SJSA1 (cell line): ENCODE results near the gene SPINDOC. TPM values are rescaled to one million over a fixed set of nuclear protein-coding genes. Genes with fewer than 3 reads are reported as not detected.
"Not testable (repeated sequence)": the region's sequence is repeated elsewhere in the genome, so short reads cannot be mapped to it uniquely, and the experiment has no call there.

Source experiments
- DNase-seq, 2 experiments: peaks; one replicate each; pipeline ENCODE4 v3.0.0-alpha.2; 2015 to 2020; ENCODE audit warnings: low spot score in 2 of 2, low read depth in 1 of 2
- H3K27ac ChIP-seq: fragments of 250-450 bp; sonication (Bioruptor Pico); 2 replicates; pipeline ENCODE4 v1.5.1; 2020; ENCODE audit warnings: mild to moderate bottlenecking, moderate library complexity
- H3K27me3 ChIP-seq: fragments of 250-450 bp; sonication (Bioruptor Pico); replicated peaks from 2 replicates; pipeline ENCODE4 v1.5.1; 2020; ENCODE audit warnings: mild to moderate bottlenecking, moderate library complexity
- H3K36me3 ChIP-seq: fragments of 250-450 bp; sonication (Bioruptor Pico); 2 replicates; pipeline ENCODE4 v1.5.1; 2020; ENCODE audit warnings: mild to moderate bottlenecking
- H3K4me1 ChIP-seq: fragments of 250-450 bp; sonication (Bioruptor Pico); replicated peaks from 2 replicates; pipeline ENCODE4 v1.6.1; 2021; ENCODE audit warnings: mild to moderate bottlenecking
- H3K4me3 ChIP-seq: fragments of 250-450 bp; sonication (Bioruptor Pico); 2 replicates; pipeline ENCODE4 v1.5.1; 2020; ENCODE audit warnings: mild to moderate bottlenecking
- H3K9me3 ChIP-seq: fragments of 250-450 bp; sonication (Bioruptor Pico); replicated peaks from 2 replicates; pipeline ENCODE4 v1.5.1; 2020; ENCODE audit warnings: mild to moderate bottlenecking
- total RNA-seq: library from RNA; depleted of rRNA; stranded (reverse); fragments of >200 nt; shearing (Covaris generic); gene quantifications from 2 replicates; pipeline ENCODE4 v1.2.3, GENCODE V29; 2014

The SPINDOC gene
- total RNA-seq, 1 experiment from 2014 or later, result 89.3 TPM

DNA sequence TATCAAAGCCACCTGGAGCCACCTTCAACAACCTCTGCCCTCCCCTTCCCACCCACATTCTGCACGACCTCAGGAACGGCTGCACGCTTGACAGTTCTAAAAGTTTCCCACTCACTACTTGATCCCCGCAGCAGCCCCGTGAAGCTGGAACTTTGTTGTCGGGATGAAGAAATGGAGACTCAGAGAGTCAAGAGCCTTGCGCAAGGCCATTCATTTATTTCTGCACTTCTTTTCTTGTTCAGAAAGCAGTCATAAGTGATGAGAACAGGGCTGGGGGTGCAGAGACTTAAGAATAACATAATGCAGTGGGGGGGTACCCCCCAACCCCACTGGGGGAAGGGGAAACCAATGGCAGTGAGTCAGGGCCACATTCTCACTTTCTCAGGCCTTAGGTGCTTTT, 42.5 kb upstream of the SPINDOC start:
- Histone ChIP-seq H3K36me3 (peaks cover 18% of the 10 kb centered on the region), H3K27me3 (no peaks in the 10 kb centered on the region), H3K27ac (no peak overlapping the region), H3K4me3 (no peak overlapping the region), H3K9me3 (peaks cover 10% of the 10 kb centered on the region), H3K4me1 (peaks cover 20% of the 10 kb centered on the region)
- DNase-seq, result no peak

DNA sequence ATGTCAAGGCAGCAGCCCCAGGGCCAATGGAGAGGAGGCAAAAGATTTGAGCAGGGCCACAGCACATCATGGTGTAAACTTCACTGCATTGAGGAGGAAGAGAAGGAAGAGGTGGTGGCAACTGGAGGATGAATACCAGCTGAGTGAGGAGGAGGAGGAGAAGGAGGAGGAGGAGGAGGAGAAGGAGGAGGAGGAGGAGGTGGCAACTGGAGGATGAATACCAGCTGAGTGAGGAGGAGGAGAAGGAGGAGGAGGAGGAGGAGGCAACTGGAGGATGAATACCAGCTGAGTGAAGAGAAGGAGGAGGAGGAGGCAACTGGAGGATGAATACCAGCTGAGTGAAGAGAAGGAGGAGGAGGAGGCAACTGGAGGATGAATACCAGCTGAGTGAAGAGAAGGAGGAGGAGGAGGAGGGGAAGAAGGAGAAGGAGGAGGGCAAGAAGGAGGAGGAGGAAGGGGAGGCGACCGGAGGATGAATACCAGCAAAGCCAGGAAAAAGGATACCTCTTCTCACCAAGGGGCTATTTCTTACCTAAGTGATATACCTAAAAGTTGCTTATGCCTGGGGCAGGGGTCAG, 41.4 kb upstream of the SPINDOC start:
- not testable (repeated sequence) for DNase-seq, H3K27ac ChIP-seq, H3K9me3 ChIP-seq, H3K27me3 ChIP-seq, H3K4me3 ChIP-seq
- H3K36me3 ChIP-seq, result peaks cover 13% of the 10 kb centered on the region
- peaks cover 18% of the 10 kb centered on the region for H3K4me1 ChIP-seq

DNA sequence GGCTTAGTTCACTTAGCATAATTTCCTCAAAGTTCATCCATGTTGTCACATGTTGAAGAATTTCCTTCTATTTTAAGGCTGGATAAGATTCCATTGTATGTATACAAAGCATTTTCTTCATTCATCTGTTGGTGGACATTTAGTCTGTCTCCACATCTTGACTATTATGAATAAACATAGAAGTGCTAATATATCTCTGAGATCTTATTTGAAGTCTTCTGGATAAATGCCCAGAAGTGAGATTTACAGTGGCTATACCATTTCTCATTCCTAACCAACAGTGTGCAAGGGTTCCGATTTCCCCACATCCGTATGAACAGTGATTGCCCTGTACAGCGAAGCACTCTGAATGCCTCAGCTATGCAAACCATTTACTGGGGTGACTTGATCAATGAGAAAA, 38.1 kb upstream of the SPINDOC start:
- Histone ChIP-seq H3K36me3 (no peaks in the 10 kb centered on the region), H3K4me3 (no peak overlapping the region), H3K27me3 (no peaks in the 10 kb centered on the region), H3K4me1 (peaks cover 13% of the 10 kb centered on the region), H3K9me3 (no peaks in the 10 kb centered on the region), H3K27ac (no peak overlapping the region)
- DNase-seq, result no peak

GRCh38 chr11:63779039-63779438, 34.2 kb upstream of the SPINDOC start:
- Histone ChIP-seq H3K4me1 (peaks cover 13% of the 10 kb centered on the region), H3K4me3 (no peak overlapping the region), H3K27me3 (no peaks in the 10 kb centered on the region), H3K36me3 (no peaks in the 10 kb centered on the region), H3K27ac (no peak overlapping the region), H3K9me3 (no peaks in the 10 kb centered on the region)
- DNase-seq, result peak in 1 of 2 experiments; percentile 63

- Histone ChIP-seq H3K4me3 (no peak overlapping the region), H3K4me1 (peaks cover 13% of the 10 kb centered on the region), H3K9me3 (no peaks in the 10 kb centered on the region), H3K36me3 (no peaks in the 10 kb centered on the region), H3K27ac (no peak overlapping the region), H3K27me3 (no peaks in the 10 kb centered on the region)
- DNase-seq, result no peak
Observed at GRCh38 chr11:63782749-63783148, 30.5 kb upstream of the SPINDOC start.

GRCh38 chr11:63783925-63784592, 29.2 kb upstream of the SPINDOC start:
- DNase-seq, result no peak
- H3K27me3 ChIP-seq, result no peaks in the 10 kb centered on the region
- no peak overlapping the region for H3K4me3 ChIP-seq
- H3K9me3 ChIP-seq, result no peaks in the 10 kb centered on the region
- H3K4me1 ChIP-seq, result peaks cover 6% of the 10 kb centered on the region
- no peak overlapping the region for H3K27ac ChIP-seq
- no peaks in the 10 kb centered on the region for H3K36me3 ChIP-seq

GRCh38 chr11:63785823-63786222, 27.4 kb upstream of the SPINDOC start:
- Histone ChIP-seq H3K36me3 (no peaks in the 10 kb centered on the region), H3K27me3 (no peaks in the 10 kb centered on the region), H3K27ac (no peak overlapping the region), H3K9me3 (peaks cover 2% of the 10 kb centered on the region), H3K4me3 (no peak overlapping the region), H3K4me1 (no peaks in the 10 kb centered on the region)
- DNase-seq, result no peak

DNA sequence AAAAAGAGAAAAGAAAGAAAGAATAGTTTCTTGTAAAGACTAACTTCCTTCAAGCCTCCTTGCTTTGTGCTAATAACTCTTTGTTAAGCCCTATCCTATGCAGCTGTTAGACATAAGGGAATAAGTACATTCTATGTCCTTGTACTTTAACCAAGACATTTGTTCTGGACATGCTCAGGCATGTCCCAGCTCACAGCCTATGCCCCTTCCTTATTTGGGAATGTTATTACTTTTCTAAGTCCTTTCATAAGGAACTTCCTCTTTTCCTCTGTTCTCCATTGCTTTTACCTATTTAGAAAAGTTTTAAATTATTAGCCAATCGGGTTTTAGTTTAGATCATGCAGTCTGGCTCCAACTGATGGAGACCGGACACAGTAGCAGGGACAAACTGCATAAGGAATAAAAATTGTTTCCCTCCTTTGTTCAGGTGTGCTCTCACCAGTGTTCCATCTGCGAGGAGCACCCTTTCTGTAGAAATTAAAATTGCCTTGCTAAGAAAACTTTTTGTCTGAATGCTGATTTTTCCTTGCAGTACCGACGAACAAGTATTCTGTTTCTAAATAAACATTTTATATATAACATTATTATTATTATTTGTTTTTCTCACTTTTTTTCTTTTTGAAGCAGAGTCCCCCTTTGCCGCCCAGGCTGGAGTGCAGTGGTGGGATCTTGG, 21.6 kb upstream of the SPINDOC start:
- no peak overlapping the region for H3K27ac ChIP-seq
- no peak for DNase-seq
- H3K36me3 ChIP-seq, result no peaks in the 10 kb centered on the region
- H3K9me3 ChIP-seq, result peaks cover 12% of the 10 kb centered on the region
- no peaks in the 10 kb centered on the region for H3K27me3 ChIP-seq
- no peaks in the 10 kb centered on the region for H3K4me1 ChIP-seq
- H3K4me3 ChIP-seq, result no peak overlapping the region

DNA sequence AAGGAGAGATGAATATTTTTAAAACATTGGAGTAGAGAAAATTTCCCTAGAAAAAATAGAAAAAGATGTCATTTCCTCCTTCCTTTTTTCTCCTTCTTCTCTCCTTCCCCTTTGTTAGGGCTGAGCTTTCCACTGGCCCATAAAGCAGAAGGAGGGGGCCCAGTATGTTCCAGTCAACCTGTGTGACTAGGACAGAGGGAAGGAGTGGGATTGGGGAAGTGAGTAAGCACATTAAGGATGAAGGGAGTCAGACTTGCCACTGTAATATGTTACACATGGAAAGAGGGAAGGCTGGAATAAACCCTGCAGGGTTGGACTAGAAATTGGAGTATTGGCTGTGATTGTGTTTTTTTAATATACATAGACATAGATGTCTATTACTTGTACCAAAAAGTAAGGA, 20.1 kb upstream of the SPINDOC start:
- H3K27me3 ChIP-seq, result no peaks in the 10 kb centered on the region
- H3K4me3 ChIP-seq, result no peak overlapping the region
- no peak overlapping the region for H3K27ac ChIP-seq
- no peaks in the 10 kb centered on the region for H3K36me3 ChIP-seq
- H3K4me1 ChIP-seq, result no peaks in the 10 kb centered on the region
- peaks cover 12% of the 10 kb centered on the region for H3K9me3 ChIP-seq
- no peak for DNase-seq

DNA sequence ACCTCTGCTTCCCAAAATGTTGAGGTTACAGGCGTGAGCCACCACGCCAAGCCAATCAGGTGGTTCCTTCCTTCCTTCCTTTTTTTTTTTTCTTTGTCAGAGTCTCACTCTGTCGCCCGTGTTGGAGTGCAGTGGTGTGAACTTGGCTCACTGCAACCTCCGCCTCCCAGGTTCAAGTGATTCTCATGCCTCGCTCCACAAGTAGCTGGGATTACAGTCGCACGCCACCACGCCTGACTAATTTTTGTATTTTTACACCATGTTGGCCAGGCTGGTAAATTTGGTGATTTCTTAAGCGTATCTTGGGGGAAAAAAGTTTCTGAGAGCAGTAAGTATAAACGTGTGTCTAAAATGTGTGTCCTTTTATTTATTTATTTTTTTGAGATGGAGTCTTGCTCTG, 18.2 kb upstream of the SPINDOC start:
- H3K9me3 ChIP-seq, result peaks cover 12% of the 10 kb centered on the region
- no peak overlapping the region for H3K27ac ChIP-seq
- H3K36me3 ChIP-seq, result no peaks in the 10 kb centered on the region
- no peaks in the 10 kb centered on the region for H3K27me3 ChIP-seq
- no peak overlapping the region for H3K4me3 ChIP-seq
- no peaks in the 10 kb centered on the region for H3K4me1 ChIP-seq
- no peak for DNase-seq

GRCh38 chr11:63800921-63801320, 12.3 kb upstream of the SPINDOC start:
- no peak overlapping the region for H3K4me3 ChIP-seq
- no peaks in the 10 kb centered on the region for H3K36me3 ChIP-seq
- H3K9me3 ChIP-seq, result no peaks in the 10 kb centered on the region
- no peak overlapping the region for H3K27ac ChIP-seq
- no peaks in the 10 kb centered on the region for H3K27me3 ChIP-seq
- DNase-seq, result no peak
- H3K4me1 ChIP-seq, result peaks cover 7% of the 10 kb centered on the region

DNA sequence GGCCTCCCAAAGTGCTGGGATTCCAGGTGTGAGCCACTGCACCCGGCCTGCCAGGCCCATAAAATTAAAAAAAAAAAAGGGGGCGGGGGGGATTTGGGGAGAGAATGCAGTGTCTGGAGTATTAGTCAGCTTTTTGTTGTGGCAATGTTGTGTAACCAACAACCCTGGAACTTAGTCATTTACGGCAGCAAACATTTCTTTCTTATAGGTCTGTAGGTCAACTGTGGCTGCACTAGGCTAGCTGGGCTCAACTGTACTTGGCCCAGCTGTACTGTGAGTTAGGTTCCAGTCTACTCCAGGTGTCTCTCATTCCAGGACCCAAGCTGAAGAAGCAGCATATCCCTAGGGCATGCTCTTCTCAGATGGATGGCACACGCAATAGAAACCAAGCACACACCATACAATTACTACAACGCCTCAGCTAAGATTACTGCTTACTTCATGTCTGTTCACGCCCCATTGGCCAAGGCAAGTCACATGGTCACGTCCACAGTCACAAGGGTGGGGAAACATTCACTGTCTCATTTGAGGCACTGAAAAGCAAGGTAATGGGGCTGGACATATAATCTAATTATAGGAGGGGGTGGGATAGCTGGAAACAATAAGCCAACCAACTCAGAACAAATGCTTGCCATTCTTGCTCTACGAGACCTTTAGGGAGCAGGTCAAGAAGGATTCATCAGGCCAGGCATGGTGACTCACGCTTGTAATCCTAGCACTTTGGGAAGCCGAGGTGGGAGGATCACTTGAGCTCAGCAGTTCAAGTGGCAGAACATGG, 10.4 kb upstream of the SPINDOC start:
- Histone ChIP-seq H3K36me3 (no peaks in the 10 kb centered on the region), H3K27me3 (no peaks in the 10 kb centered on the region), H3K9me3 (no peaks in the 10 kb centered on the region), H3K4me3 (no peak overlapping the region), H3K4me1 (peaks cover 7% of the 10 kb centered on the region), H3K27ac (no peak overlapping the region)
- DNase-seq, result peak in 1 of 2 experiments; percentile 32

DNA sequence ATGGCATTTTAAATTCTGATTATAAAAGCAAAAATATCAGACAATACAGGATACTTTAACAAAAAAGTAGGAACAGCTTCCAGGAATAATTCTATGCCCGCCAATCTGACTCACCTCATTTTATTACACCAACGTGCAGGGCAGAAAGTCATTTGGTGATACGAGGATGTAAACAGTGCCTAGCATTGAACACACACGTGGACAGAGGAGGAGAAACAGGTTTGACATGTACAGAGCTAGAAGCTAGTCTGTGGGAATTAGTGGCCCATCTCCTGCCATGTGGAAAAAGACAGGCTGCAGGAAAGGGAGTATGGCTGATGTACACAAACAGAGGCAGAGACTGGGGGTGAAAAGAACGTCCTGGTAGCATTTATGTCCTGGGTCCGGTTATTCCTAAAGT, 9.0 kb upstream of the SPINDOC start:
- DNase-seq, result no peak
- Histone ChIP-seq H3K27ac (no peak overlapping the region), H3K4me1 (peaks cover 7% of the 10 kb centered on the region), H3K9me3 (no peaks in the 10 kb centered on the region), H3K4me3 (no peak overlapping the region), H3K36me3 (no peaks in the 10 kb centered on the region), H3K27me3 (no peaks in the 10 kb centered on the region)
